HG03039 (cell line): Measurements from ENCODE around the gene TRPC6.
"Not testable (repeated sequence)": the region's sequence is repeated elsewhere in the genome, so short reads cannot be mapped to it uniquely, and the experiment has no call there.

Experiments
- ATAC-seq: cut with Tn5 transposase; IDR thresholded peaks from one replicate; pipeline ENCODE4 v1.9.1; 2021; ENCODE audit warnings: mild to moderate bottlenecking, moderate library complexity; ENCODE audit not compliant: unreplicated experiment

Gene TRPC6

GRCh38 chr11:101523634-101524260 lies 60.1 kb downstream of the TRPC6 start:
- ATAC-seq, result no peak

- no peak for ATAC-seq
Observed at GRCh38 chr11:101523193-101523592, 60.6 kb downstream of the TRPC6 start.

- no peak for ATAC-seq
Observed at GRCh38 chr11:101521821-101522220, 62.0 kb downstream of the TRPC6 start.

GRCh38 chr11:101516546-101516945 lies 67.3 kb downstream of the TRPC6 start:
- ATAC-seq, result no peak

- no peak for ATAC-seq
Observed at GRCh38 chr11:101511065-101511464, 72.7 kb downstream of the TRPC6 start.

GRCh38 chr11:101510591-101510990 lies 73.2 kb downstream of the TRPC6 start:
- ATAC-seq, result no peak

- ATAC-seq, result no peak
Observed at GRCh38 chr11:101509922-101510321, 73.9 kb downstream of the TRPC6 start.

- ATAC-seq, result no peak
Observed at GRCh38 chr11:101508370-101508769, 75.4 kb downstream of the TRPC6 start.

- no peak for ATAC-seq
Observed at GRCh38 chr11:101498891-101499290, 84.9 kb downstream of the TRPC6 start.

- ATAC-seq, result no peak
Observed at GRCh38 chr11:101497291-101497690, 86.5 kb downstream of the TRPC6 start.

GRCh38 chr11:101487775-101488174 lies 96.0 kb downstream of the TRPC6 start:
- ATAC-seq, result no peak

GRCh38 chr11:101482556-101483124 lies 101.2 kb downstream of the TRPC6 start:
- ATAC-seq, result no peak

- ATAC-seq, result no peak
Observed at GRCh38 chr11:101478587-101479369, 105.0 kb downstream of the TRPC6 start.

- no peak for ATAC-seq
Observed at GRCh38 chr11:101477926-101478325, 105.9 kb downstream of the TRPC6 start.

GRCh38 chr11:101476191-101476590 lies 107.6 kb downstream of the TRPC6 start:
- no peak for ATAC-seq

- ATAC-seq, result no peak
Observed at GRCh38 chr11:101475699-101476098, 108.1 kb downstream of the TRPC6 start.

- ATAC-seq, result no peak
Observed at GRCh38 chr11:101474666-101475065, 109.1 kb downstream of the TRPC6 start.

GRCh38 chr11:101470881-101471520 lies 112.8 kb downstream of the TRPC6 start:
- no peak for ATAC-seq

- no peak for ATAC-seq
Observed at GRCh38 chr11:101470419-101470818, 113.4 kb downstream of the TRPC6 start.

- no peak for ATAC-seq
Observed at GRCh38 chr11:101466352-101466751, 117.5 kb downstream of the TRPC6 start.

GRCh38 chr11:101464388-101464787 lies 119.4 kb downstream of the TRPC6 start:
- ATAC-seq, result not testable (repeated sequence)

- no peak for ATAC-seq
Observed at GRCh38 chr11:101459020-101459419, 124.8 kb downstream of the TRPC6 start.
